Measurements from ENCODE around the gene VPS33B.
"Not testable (repeated sequence)": the region's sequence is repeated elsewhere in the genome, so short reads cannot be mapped to it uniquely, and the experiment has no call there.

The VPS33B gene

DNA sequence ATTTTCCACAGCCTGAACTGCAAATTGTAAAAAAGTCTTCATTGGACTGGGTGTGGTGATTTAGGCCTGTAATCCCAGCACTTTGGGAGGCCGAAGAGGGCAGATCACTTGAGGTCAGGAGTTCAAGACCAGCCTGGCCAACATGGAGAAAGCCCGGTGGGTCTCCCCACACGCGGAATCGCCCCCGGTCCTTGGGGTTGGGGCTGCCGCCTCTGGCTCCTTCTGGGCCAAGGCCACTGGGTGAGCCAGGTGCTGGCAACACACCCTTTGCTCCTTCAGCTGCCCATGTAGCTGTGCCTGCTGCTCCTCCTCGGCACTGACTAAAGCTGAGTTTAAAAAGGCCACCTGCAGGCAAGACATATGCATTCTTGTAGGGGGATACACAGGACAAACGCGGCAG is 9.4 kb upstream of the VPS33B start:
- no peak for DNase-seq

DNA sequence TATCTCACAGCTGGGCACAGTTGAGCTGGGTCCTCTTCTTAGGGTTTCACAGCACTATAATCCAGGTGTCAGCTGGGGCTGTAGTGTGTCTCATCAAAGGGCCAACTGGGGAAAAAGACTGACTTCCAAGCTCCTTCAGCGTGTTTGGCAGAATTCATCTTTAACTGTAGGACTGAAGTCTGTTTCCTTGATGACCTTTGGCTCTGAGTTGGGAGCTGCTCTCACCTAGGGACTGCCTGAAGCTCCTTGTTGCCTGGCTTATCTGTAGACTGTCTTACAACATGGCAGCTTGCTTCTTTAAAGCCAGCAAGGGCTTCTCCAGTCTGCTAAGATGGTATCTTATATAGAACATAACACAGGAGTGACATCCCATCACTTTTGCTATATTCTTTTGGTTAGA is 5.3 kb upstream of the VPS33B start:
- no peak for DNase-seq

DNA sequence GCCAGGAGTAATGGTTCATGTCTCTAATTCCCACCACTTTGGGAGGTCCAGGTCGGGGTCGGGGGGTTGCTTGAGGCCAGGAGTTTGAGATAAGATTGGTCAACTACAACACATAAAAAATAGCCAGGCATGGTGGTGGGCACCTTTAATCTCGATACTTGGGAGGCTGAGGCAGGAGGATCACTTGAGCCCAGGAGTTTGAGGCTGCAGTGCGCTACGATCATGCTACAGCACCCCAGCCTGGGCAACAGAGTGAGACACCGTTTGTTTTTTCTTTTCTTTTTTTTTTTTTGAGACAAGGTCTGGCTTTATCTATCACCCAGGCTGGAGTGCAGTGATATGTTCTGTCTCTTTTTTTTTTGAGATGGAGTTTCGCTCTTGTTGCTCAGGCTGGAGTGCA is 1.3 kb upstream of the VPS33B start:
- DNase-seq: no peak

- DNase-seq: no peak
Observed at GRCh38 chr15:91022832-91023129, 387 bp upstream of the VPS33B start.

DNA sequence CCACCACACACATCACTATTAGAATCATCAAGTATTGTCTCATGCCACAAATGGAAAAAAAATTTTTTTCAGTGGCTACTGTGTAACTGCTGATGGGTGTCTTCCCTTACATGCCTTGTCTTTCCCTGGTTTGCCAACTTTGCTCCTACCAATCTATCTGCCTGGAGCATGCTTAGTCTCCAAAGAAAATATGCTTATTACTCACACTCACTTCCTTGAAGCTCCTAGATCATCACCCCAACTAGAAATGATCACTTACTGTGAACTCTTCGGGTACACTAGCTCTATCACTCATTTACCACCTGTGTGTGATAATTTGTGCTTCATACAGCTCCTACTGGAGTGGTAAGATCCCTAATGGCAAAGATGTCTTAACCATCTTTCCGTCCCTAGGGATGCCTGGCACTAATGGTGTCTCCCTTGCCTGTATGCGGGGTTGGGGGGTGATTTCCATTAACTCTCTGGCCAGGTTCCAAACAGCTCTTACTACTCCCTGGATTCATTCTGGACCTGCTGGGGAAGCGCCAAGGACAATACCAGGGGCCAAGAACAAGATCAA is 799 bp downstream of the VPS33B start:
- no peak for DNase-seq

DNA sequence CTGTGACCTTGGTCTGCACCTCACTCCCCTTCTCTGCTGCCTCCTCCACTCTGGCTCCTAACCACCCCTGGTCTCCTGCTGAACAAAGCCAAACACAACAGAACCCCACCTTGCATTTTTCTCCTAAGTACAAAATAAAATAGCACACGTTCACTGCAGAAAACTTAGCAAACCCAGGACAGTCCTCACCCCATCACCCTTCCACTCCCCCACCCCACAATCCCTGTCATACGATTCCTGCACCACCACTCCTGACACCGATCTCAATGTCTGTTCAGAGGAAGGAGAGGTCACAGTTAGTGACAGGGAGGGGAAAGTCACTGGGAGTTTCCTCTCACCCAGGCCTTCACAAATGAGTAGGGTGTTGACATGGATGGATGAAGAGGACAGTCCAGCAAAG is 4.2 kb downstream of the VPS33B start:
- no peak for DNase-seq

DNA sequence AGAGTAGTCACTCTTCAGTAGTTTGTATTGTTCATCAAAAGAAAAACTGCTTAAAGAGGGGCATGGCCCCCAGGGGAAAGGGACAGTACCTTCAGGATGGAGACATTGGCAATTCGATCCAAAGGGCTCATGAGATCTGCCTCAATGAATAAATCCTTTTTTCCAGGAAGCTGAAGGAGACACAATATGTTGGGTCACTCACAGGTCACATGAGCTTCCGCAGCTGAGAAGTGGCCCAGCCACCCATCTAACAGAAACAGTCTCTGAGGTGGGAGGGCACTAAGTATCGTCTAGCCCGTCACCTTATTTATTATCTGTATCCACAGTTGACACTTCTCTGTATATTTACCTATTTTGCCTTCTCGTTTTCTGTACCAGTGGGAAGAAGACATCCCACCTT is 4.7 kb downstream of the VPS33B start:
- DNase-seq: no peak

DNA sequence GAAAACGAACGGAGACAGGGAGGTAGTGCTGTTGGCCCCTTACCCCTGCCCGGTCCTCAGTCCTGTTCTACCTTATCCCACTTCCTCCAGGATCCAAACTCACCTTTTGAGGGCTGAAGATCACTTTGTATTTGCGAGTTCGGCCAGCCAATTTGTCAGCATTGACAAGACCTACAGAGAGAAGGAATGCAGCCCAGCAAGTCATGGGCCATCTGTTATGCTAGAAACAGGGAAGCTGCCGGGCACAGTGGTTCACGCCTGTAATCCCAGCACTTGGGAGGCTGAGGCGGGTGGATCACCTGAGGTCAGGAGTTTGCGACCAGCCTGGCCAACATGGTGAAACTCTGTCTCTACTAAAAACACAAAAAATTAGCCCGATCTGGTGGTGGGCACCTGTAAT is 8.7 kb downstream of the VPS33B start:
- DNase-seq: not testable (repeated sequence)

- no peak for DNase-seq
Observed at GRCh38 chr15:91007266-91007665, 15.1 kb downstream of the VPS33B start.

DNA sequence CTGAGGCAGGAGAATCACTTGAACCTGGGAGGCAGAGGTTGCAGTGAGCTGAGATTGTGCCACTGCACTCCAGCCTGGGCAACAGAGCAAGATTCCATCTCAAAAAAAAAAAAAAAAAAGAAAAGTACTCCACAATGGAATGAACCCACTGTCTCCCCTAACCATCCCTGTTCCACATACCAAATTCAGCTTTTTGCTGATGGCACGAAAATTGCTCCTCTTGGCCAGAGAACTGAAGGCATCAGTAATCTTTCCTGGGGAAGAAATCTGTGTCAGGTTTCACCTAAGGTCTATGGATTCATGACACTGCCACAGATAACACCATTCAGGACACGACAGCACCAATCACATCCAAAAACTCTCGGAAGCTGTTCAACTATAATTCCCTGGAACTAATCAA is 21.2 kb downstream of the VPS33B start:
- no peak for DNase-seq

GRCh38 chr15:90998737-90999136 is 23.7 kb downstream of the VPS33B start:
- DNase-seq: no peak

DNA sequence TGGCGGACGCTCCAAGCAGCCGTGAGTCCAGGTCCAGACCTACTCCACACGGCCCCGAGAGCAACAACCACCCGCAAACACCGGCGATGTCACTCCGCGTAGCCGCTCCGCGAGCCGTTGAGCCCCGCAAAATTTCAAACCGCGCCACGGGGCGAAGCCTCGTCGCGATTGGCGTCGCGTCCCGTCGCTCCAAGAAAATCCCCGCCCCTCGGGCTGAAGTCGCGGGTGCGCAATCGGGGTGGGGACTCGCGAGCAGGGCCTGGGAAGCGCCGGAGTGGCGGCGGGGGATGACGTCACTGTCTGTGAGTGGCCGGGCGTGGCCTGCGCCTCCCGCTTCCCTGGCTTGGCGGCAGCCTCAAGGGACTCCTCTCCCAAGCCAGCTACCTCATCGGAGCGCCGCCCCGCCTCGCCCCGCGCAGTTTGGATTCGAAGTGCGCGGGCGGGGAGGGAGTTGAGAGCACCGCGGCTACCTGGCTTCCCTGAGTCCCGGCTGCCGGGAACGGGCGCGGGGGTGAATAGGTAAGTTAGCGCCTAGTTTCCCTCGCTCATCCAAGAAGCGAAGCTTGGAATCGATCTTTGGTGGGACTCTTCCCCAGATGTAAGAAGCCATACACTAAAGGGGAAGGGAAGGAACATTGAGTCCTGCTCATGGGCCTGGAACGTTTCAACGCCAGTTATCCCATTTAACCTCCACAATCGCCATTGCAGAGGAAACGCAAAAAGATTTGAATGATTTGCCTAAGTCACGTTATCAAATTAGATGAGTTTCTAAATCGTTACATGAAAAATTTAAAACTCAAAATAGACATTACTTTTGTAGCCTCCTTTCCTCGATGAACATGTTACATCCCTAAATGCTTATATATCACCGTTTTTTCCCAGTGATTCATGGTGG is 27.7 kb downstream of the VPS33B start, which contains the start of gene PRC1:
Gene PRC1, minus strand, starts transcription at position 119 of the 895 bp plus-strand sequence. Its CDS starts 118 bp downstream, at position 1.
- peak; percentile 95 for DNase-seq

DNA sequence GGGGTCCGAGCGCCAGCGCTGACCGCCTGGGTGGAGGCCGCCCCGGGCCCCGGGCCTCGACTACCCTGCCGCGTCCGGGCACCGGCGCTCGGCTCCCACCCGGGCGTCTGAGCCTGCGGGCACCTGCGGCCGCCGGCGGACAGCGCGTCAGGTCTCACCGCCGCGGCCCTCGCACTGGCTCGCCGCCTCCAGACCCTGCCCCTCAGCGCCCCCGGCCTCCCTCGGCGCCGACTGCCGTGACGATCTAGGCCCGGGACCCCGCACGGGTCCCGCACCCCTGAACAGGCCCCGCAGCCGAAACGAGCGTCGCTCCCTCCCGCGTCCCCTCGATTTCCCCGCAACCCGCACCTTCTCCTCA is 28.4 kb downstream of the VPS33B start:
- no peak for DNase-seq

DNA sequence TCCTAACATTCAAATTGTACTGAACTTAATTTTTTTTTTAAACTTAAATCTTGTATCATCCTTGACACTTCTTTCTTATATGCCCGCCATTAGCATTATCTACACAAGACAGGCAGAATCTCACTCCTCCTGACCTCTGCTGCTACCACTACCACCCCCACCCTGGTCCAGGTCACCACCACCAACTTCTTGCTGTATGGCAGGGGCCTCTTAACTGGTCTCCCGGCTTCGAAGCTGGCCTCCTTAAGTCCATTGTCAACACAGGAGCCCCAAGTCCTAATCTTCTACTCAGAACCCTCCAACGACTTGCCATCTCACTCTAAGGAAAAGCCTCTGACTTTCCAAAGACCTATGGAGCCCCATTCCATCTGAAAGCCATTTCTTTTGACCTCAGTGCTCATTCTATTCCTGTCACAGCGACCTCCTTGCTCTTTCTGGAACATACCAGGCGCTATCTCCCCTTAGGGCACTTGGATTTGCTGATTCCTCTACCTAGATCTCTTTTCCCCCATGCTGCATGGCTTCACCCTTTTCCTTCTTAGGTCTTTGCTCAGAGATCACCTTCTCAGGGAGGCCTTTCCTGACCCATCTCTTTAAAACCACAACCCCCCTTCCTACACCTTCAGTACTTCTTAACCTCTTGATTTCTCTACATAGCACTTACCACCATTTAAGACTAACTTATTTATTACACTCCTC is 30.7 kb downstream of the VPS33B start:
- no peak for DNase-seq

GRCh38 chr15:90990446-90990845 is 31.9 kb downstream of the VPS33B start:
- no peak for DNase-seq

DNA sequence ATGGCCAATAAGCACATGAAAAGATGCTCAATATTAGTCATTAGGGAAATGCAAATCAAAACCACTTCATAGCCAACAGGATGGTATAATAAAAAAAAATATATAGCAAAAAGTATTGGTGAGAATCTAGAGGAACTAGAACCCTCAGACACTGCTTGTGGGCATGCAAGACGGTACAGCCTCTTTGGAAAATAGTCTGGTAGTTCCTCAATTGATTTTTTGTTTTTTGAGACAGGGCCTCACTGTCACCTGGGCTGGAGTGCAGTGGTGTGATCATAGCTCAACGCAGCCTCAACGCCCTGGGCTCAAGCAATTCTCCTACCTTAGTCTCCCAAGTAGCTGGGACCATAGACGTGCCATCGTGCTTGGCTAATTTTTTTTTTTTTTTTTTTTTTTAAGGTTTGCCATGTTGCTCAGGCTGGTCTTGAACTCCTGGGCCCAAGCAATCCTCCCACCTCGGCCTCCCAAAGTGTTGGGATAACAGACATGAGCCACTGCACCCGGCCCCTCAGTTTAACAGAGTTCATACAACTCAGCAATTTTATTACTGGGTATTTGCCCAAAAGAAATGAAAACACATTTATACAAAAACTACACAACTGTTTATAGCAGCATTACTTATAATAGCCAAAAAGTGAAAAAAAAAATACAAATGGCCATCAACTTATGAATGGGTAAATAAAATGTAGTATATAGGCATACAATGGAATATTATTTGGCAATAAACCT is 33.2 kb downstream of the VPS33B start:
- no peak for DNase-seq

- no peak for DNase-seq
Observed at GRCh38 chr15:90988296-90988695, 34.1 kb downstream of the VPS33B start.

GRCh38 chr15:90987561-90988141 is 34.7 kb downstream of the VPS33B start:
- no peak for DNase-seq

- DNase-seq: no peak
Observed at GRCh38 chr15:90986790-90987507, 35.4 kb downstream of the VPS33B start.

DNA sequence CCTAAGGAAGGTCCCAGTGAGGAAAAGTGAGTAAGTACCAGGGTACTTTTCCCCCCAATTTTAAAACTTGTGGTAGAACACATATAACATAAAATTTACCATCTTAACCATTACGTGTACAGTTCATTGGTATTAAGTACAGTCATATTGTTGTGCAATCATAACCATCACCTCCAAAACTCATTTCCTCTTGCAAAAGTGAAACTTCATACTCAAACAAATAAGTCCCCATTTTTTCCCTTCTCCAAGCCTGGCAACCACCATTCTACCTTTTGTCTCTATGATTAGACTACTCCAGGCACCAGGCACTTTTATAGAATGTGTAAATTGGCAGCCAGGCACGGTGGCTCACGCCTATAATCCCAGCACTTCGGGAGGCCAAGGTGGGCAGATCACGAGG is 40.3 kb downstream of the VPS33B start:
- no peak for DNase-seq

GRCh38 chr15:90981681-90982080 is 40.7 kb downstream of the VPS33B start:
- no peak for DNase-seq

DNA sequence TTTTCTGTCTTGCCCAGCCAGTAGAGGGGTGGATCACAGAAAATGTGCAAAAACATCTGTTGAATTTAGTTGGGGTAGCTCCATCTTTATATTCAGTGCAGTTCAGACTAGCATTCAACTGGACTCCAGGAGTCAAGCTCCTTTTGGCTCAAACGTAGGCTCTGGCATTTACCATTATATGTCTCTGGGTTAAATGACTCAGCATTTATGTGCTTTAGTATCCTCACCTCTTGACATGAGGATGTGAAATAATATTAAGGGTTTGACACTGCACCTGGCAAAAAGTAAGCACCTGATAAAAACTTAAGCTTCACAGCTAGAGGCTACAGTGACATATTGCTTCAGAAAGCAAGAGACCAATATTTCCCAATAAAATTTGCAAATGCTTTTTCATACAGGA is 42.8 kb downstream of the VPS33B start:
- no peak for DNase-seq

Data from GOT3 (cell line).